Dermis blood vessel endothelial cell (primary cell): ENCODE results near the gene CYP2W1. TPM values are rescaled to one million over a fixed set of nuclear protein-coding genes. Genes with fewer than 3 reads are reported as not detected.
A peak's percentile ranks its signal among the peaks of the same experiment; 100 is the strongest.

Source experiments
- DNase-seq: peaks from one replicate; pipeline ENCODE4 v3.0.0; 2010
- total RNA-seq: library from RNA; depleted of rRNA; stranded (reverse); fragments of >200 nt; gene quantifications from 2 replicates; pipeline ENCODE4 v1.2.3, GENCODE V29; 2014

The CYP2W1 gene
- total RNA-seq, 1 donor from 2014 or later = not detected

DNA sequence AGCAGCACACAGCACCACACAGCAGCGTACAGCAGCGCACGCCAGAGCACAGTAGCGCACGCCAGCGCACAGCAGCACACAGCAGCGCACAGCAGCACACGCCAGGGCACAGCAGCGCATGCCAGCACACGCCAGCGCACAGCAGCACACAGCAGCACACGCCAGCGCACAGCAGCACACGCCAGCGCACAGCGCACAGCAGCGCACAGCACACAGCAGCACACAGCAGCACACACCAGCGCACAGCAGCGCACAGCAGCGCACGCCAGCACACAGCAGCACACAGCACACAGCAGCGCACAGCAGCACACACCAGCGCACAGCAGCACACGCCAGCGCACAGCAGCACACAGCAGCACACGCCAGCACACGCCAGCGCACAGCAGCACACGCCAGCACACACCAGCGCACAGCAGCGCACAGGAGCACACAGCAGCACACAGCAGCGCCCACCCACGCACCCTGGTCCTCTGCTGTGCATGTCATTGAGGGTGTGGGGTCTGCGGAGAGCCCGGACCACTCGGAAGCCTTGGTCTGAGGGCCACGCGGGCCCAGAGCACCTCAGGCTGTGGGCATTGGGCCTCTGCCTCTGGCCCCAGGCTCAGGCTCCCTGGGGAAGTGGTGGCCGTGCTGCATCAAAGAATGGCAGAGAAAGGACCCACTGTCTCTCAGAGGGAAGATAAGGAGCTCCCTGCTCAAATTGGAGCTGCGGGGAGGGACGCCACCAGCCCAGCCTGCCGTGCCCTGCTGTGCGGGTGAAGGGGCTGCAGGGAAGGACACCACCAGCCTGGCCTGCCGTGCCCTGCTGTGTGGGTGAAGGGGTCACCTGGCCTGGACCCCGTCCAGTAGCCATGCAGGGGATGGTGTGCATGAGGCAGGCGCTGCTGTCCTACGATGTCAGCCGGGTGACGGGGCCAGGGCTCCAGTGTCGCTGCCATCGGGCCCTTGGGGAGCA is 33.9 kb downstream of the CYP2W1 start:
- DNase-seq = no peak

DNA sequence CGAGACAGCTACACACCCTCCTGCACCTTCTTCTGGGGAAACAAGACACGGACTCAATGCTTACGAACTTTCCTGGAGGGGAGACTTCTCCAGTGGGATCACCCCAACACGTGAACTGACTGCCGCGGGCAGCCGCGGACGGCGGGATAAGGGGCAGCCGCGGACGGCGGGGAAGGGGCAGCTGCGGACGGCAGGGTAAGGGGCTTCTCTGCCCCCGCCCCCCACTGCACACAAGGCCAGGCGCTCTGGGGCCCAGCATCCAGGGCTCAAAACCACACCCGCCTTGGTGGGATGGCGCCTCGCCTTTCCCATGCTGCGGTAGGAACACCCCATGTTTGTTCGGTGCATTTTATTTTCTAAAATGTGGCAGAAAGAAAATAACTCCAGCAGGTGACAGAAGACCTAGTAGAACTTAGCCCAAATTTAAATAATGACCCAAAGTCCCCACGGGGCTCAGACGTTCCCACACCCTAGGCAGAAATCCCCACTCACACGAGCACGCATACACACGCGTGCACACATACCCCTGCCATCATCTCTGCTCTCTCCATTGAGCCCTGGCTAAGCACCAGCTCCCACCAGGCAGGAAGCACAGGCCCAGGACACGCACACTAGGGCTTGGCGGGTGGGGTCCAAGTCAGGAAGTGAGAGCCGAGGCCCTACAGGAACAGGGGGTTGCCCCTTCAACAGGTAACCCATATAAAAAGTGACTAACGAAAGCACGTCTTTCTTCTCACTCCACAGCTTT is 34.8 kb downstream of the CYP2W1 start:
- DNase-seq = no peak

DNA sequence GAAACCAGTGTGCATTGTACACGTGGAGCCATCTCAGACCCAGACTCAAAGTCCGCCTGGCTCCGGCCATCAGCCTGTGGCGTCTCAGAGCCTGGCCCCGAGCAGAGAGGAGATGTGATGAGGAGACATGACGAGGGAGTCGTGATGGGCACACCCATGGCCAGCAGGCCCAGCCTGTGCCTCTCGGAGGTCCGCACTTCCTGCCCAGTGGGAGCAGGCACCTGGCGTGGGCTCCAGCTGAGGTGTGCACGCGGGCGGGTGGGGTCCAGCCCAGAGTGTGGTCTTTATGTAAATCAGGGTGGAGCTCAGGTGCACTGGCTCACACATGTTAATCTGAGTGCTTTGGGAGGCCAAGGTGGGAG is 35.3 kb downstream of the CYP2W1 start:
- DNase-seq = no peak

DNA sequence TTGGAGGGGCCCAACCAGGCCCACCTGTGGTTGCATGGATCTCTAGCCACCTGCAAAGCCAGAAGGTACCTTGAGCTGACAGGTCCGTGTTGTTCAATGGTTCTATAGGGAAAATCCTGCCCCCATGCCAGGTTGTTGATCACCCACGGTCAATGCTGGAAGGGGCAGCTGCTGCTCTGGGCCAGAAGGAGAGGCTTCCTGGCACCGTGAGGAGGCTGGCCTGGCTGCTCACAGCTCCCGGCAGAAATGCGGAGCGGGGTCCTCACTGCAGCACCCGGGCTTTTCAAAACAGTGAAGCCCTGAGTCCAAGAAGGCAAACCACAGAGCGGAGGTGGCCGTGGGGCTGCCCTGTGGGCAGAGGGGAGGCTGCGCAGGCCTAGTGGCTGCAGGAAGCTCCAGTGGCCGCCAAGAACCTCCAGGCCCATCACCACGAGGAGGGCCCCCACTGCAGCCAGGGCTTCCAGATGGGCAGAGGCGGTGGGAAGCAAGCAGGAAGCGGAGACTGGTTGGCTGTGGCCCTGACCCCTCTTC is 36.3 kb downstream of the CYP2W1 start:
- no peak for DNase-seq

DNA sequence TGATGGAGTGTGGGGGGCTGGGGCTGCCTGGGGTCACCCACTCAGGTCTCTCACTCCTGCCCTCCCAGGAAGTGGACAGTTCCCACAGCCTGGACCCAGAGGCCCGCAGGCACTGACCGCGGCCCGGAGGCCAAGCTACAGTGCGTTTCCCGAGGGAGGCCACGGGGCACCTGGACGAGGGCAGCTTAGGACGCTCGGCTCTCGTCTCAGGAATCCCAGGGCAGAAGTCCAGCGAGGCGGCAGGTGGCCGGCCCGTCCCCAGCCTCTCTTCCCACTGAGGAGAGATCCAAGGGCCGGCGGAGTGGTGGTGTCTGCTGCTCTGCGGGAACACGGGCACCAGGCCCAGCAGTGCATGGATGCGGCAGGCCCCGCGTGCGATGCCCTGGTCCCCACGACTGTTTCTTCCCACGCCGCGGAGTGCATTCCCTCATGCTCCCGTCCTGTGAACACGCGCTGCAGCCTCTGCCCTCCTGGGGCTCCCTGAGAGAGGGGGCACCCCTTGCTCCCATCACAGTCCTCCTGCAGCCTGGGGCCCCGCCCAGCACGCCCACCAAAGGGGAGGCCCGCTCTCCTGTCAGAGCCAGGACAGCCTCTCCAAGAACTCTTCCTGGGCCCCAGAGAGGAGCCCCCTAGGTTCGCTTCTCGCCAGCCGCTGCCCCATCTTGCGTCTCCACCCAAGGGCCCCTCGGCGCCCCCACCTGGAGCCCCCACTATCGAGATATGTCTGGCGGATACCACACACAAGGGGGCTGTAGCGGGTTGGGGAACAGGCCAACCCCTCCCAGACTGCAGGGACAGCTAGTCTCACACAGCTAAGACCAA is 37.0 kb downstream of the CYP2W1 start:
- no peak for DNase-seq

DNA sequence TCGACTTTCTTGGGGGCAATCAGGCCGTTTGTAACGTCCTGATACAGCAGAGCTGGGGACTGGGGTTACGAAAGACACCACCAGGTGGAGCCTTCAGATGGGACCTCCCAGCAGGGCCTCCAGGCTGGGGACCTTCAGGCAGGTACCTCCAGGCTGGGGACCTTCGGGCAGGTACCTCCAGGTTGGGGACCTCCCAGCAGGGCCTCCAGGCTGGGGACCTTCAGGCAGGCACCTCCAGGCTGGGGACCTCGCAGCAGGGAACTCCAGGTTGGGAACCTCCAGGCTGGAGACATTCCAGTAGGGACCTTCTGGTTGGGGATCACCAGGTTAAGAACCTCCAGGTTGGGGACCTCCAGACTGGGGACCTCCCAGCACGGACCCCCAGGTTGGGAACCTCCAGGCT is 37.9 kb downstream of the CYP2W1 start:
- peak; percentile 47 for DNase-seq

DNA sequence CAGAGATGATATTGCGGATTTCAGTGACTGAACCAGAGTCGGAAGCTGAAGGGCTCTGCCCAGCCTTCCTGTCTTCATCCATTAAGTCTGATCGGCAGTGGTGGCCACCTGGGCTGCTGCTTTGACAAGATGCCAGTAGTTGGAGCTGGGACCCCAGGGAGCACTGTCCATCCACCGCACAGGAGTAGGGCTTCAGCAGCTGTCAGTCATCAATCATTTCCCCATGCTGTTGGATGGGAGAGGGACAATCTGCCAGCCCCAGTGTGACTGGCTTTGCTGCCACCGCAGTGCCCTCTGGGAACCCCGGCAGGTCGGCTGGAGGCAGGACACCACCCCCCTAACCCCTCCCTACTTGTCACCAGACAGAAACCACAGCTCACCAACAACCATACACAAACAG is 38.4 kb downstream of the CYP2W1 start:
- DNase-seq = no peak

DNA sequence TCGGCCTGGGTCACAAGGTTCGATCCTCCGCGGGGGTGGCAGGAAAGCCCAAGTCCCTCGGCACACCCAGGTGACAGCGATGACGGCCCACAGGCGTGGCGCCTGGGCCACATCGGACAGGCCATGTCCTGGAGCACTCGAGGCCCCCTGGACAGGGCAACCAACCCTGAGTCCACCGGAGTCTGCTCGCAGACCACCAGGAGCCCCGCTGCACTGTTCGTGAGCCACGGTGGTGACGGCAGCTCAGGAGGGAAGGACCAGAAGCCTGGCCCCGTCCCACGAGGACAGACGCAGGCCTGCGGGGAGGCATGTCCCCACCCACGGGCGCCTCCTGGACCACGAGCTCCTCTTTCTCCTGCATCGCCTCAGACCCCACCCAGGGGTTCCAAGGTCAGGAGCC is 39.0 kb downstream of the CYP2W1 start:
- DNase-seq = no peak

DNA sequence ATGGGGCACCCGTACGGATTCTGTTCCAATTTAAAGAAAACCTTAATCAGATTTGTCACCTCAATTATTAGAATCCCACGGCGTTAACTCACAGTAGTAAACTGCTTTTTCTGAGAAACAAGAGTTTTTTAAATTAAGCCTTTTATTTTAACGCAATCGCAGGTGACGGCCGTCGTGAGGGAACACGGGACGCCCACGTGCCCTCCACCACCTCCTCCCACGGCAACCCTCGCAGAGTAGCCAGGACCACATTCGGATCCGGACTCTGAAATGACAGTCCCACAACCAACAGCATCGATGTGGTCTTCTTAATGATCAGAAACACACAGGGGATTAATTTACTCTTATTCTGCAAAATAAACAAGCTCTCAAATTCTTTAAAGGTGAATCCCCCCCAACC is 39.4 kb downstream of the CYP2W1 start:
- DNase-seq = no peak

DNA sequence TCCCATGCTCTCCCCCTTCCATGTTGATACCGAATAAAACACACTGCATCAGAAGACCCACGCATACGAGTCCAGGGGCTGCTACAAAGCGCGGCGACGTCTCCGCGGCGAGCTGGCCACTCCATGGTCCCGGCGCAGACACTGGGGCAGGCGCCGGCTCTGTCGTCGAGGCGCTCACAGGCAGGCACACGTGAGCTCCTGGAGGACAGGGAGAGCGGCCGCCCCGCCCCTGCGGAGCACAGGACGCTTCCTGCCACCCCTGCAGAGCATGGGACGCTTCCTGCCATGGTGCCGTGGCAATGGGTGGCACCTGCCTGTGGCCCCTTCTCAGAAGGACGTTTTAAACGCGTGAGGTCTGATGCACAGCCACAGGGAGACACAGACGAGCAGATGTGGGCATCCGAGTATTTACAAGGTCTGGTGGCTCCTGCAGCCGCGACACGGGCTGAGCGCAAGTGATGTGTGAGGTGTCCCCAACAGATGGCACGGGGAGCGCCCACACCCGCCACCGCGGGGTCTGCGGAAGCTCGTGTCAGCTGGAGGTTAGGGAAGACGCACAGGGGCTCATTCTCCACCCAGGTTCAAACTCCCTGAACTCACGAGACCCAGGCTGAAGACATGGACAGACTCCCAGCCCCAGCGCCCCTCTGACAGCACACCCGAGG is 40.0 kb downstream of the CYP2W1 start:
- DNase-seq = no peak

DNA sequence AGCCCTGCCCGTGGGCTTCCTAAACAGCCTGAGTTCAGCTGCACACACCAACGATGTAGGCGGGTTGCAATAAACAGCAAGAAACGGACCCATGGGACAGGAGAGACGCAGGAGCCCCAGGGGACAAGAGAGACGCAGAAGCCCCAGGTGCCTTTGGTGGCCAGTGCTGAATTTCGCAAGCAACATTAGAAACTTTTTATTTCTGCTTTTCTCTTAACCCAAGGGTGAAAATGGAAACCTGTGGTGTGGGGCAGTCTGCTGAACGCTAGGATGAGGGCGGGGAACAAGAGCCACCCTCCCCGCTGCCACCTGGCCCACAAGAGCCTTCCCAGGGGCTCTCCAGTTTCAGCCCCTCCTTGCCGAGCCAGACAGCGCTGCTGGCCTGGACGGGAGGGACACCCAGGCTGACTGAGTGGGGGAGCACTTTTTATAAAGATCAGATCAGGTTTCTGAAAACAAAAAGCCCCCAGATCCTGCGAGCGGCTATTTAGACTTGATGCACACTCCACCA is 41.4 kb downstream of the CYP2W1 start:
- DNase-seq = no peak

DNA sequence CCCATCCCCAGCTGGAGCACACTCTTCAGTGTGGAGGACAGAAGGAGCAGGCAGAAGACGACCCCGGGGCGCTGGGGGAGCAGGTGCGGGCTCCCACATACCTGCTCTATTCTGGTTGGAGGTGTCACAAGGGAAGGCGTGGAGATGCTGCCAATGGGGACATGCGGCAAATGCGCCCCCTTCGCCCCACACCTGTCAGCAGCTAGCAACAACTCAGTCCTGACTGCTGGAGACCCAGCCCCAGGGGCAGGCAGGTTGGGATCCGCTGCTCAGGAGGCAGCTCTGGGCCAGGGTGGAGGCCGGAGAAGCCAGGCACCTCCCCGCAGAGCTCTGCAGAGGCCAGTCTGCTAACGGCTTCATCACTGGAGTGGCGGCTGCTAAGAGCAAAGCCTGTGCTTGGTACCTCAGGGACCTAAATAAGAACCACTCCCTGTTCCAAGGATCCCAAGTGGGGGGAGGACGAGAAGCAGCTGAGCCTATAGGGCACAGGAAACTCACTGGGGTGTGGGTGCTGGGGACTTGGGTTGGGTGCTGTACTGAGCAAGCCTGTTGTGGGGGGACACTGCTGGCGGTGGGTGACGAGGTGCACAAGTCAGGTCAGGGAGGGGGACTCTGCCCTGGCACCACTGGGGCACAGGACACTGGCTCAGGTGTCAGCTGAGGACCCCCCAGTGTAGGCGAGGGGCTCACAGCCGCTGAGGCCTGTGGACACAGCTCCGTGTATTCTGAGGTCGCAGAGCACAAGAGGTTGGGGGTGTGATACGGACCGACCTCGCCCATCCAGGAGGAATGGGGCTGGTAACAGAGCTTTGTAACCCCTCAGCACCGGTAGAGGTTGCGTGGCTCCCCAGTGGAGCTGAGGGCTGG is 42.1 kb downstream of the CYP2W1 start:
- DNase-seq = no peak

DNA sequence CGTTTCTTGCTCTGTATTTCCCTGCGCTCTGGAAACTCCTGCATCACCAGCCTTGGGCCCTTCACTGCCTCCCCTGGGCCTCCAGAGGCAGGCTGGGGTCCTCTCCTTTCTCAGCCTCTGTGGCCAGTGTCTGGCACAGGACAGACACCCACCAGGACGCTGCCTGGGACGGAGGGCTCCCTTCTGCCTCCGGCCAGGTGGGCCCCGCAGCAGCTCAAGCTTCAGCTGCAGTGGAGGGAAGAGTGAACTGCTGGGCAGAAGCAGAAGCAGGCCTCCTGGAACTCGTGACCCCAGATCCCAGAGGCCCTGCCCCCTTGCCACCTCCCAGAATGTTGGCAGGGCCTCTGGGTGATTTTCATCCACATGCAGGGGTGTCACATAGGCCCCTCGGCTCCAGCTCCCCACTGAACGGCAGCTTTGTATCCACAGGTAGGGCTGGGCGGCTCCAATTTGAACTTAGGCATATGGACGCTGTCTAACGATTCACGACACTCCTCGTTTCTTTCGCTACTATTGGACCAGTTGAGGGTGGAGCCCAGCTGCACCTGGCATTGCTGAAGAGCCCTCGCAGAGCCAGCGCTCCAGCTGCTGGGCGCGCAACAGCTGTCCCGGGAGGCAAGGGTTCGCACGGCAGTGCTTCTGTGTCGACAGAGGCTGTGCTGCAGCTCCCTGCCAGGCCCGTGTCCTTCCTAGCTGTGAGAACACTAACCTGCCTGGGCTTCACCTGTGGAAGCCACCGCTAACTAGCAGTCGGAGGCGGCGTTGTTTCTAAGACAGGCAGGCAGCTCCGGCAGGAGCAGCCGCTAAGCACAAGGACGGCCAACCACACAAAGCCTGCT is 43.0 kb downstream of the CYP2W1 start:
- DNase-seq = no peak

DNA sequence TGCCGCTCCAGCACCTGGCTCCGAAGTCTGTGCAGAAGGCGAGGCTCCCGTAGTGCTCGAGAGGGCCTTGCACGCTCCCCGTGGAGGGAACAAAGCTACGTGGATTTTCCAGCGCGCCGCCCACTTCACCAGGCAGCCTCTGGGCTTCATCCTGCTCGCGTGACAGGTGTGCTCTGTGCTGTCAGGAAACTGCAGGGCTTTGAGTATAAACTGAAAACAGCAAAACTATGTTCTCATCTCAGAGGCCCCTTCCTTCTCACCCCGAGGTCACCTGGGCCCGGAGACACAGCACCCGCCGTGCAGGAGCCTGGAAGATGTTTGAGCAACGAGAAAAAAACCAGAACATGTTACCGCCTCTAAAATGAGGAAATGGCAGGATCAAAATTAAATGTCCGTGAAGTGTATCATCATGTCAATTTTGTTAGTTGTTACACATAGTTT is 43.8 kb downstream of the CYP2W1 start:
- DNase-seq = no peak

DNA sequence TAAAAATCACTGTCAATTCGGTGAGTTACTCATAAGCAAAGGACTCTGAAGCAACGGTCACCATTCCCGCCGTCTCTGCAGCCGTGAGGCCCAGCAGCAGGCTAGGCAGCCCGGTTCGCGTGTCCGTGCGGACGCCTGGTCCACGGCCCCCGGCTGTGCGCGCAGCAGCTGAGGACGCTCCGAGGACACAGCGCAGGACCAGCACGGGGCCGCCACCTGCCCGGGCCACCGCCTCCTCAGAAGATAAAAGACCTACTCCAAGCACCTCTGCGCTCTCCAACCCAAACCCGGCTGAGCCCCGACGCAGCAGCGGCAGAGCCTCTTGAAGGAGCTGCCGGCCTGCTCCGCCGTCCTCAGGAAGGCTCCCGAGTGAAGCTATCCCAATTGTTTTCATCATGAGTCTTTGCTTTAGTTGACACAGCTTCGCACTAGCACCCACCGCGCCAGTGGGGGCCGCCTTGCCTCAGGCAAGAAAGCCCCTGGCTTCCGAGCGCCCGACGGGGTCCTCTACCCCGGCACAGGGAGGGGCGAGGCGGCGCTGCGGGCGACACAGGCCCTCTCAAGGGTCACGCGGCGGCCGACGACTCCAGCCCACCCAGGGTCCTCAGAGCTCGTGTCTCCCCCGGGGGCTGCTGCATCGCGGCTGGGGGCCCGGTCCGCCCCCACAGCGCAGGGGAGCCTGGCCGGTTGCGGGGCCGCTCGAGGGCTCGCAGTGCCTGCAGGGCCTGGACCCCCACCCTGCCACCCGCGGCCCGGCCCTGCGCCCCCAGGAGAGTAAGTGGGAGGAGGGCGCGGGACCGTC is 44.5 kb downstream of the CYP2W1 start:
- DNase-seq = peak; percentile 58

DNA sequence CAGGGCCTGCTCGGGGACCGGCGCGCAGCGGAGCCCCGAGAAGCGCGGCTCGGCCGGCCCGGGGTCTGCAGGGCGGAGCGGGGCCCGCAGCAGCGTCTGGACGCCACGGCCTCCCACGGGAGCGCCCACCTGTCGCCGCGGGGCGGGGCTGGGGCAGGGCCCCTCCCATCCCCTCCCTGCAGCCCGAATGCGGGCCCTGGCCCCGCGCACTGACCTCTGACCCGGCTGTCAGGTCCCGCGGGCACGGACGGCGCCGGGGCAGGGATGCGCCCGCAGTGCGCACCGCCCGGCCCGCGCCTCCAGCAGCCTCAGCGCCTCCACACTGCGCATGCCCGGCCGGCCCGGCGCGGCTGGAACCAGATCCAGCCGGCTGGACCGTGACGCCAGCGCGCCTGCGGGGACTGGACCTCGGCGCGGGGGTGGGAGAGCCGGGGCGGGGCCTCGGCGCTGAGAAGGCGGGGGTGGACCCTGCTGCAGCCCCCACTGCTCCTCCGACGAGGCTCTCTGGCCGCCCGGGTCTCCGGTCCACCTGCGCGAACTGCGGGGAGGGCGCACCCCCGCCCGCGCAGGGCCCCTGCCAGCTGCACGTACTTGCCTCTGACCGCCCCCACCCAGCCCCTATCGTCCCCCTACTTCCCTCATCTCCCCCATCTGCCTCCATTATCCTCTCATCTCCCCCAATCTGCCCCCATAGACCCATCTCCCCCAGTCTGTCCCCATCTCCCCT is 45.2 kb downstream of the CYP2W1 start:
- peak; percentile 93 for DNase-seq

DNA sequence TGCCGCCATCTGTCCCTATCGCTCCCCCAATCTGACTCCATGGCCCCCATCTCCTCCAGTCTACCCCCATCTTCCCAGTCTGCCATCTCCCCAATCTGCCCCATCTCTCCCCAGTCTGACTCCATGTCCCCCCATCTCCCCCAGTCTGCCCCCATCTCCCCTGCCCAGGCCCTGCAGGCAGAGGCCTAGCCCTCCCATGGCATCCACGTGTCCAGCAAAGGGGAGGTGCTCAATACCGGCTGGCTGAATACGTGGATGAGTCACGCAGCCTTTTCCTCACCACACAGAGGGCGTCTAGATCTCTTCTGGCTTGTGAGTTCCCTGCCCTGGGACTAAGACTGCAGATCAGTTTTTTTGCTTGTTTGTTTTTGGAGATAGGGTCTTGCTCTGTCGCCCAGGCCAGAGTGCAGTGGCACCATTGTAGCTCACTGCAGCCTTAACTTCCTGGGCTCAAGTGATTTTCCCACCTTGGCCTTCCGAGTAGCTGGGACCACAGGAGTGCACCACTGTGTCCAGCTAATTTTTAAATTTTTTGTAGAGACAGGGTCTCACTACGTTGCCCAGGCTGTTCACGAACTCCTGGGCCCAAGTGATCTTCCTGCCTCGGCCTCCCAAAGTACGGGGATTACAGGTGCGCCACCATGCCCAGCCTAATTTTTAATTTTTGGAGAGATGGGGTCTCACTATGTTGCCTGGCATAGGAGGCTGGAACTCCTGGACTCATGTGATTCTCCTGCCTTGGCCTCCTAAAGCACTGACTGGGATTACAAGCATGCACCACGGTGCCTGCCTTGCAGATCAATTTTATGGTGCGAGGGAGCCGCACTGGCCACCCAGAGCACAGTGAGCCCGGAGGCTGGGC is 46.0 kb downstream of the CYP2W1 start:
- DNase-seq = peak; percentile 96
